HG03196 (cell line): ENCODE data around the gene OR2C1.

ENCODE experiments used
- ATAC-seq: cut with Tn5 transposase; IDR thresholded peaks from one replicate; pipeline ENCODE4 v1.9.1; 2021; ENCODE audit not compliant: unreplicated experiment

OR2C1 gene

GRCh38 chr16:3389663-3390338 lies 34.1 kb downstream of the OR2C1 start:
- ATAC-seq = no peak

- no peak for ATAC-seq
These were observed 44.7 kb downstream of the OR2C1 start for GRCh38 chr16:3400446-3400778.

- ATAC-seq = peak; percentile 96
These were observed 45.3 kb downstream of the OR2C1 start, which contains the start of the genes ZNF174 and ZSCAN32 for GRCh38 chr16:3400779-3401688. ZNF174 (plus strand) TSS chr16:3401215; CDS start chr16:3402005, 790 bp downstream. ZSCAN32 (minus strand) TSS chr16:3401004; CDS start chr16:3397557, 3,447 bp downstream.

GRCh38 chr16:3401719-3402397 lies 46.2 kb downstream of the OR2C1 start:
- no peak for ATAC-seq
